NCI-H146 (cell line): ENCODE data around the gene SLC22A4.

Source experiments
- DNase-seq: peaks from one replicate; lab custom pipeline; 2025; lab: John Stamatoyannopoulos, UW

Gene SLC22A4

GRCh38 chr5:132342291-132343180 lies 48.3 kb downstream of the SLC22A4 start:
- DNase-seq: no peak

- DNase-seq: no peak
Observed at GRCh38 chr5:132344775-132345514, 50.8 kb downstream of the SLC22A4 start.

GRCh38 chr5:132353486-132353995 lies 59.3 kb downstream of the SLC22A4 start:
- DNase-seq: no peak

GRCh38 chr5:132354381-132355139 lies 60.4 kb downstream of the SLC22A4 start:
- no peak for DNase-seq

- DNase-seq: no peak
Observed at GRCh38 chr5:132355140-132355765, 61.1 kb downstream of the SLC22A4 start.

- DNase-seq: no peak
Observed at GRCh38 chr5:132358775-132359174, 64.6 kb downstream of the SLC22A4 start.

GRCh38 chr5:132362086-132362485 lies 67.9 kb downstream of the SLC22A4 start:
- DNase-seq: no peak

- DNase-seq: no peak
Observed at GRCh38 chr5:132363431-132364112, 69.4 kb downstream of the SLC22A4 start.

- DNase-seq: no peak
Observed at GRCh38 chr5:132364319-132364718, 70.1 kb downstream of the SLC22A4 start.

- DNase-seq: no peak
Observed at GRCh38 chr5:132365213-132365612, 71.0 kb downstream of the SLC22A4 start.

GRCh38 chr5:132368186-132368585 lies 74.0 kb downstream of the SLC22A4 start:
- DNase-seq: no peak

GRCh38 chr5:132369007-132369473 lies 74.8 kb downstream of the SLC22A4 start:
- no peak for DNase-seq

GRCh38 chr5:132369474-132370180 lies 75.4 kb downstream of the SLC22A4 start, which contains the start of gene SLC22A5:
Gene SLC22A5 (plus strand): TSS chr5:132369710. CDS start chr5:132369973, 263 bp downstream.
- DNase-seq: peak; percentile 78

- DNase-seq: no peak
Observed at GRCh38 chr5:132370181-132370970, 76.2 kb downstream of the SLC22A4 start.

- no peak for DNase-seq
Observed at GRCh38 chr5:132370971-132371602, 76.9 kb downstream of the SLC22A4 start.

- DNase-seq: no peak
Observed at GRCh38 chr5:132371603-132371994, 77.4 kb downstream of the SLC22A4 start.

GRCh38 chr5:132372127-132372526 lies 77.9 kb downstream of the SLC22A4 start:
- DNase-seq: no peak

- DNase-seq: no peak
Observed at GRCh38 chr5:132372542-132372941, 78.3 kb downstream of the SLC22A4 start.

GRCh38 chr5:132375957-132376356 lies 81.8 kb downstream of the SLC22A4 start:
- DNase-seq: no peak
